Measurements from ENCODE around the gene CACNB2.

The CACNB2 gene

GRCh38 chr10:18140149-18140956, at the start of gene CACNB2:
TSS of gene CACNB2 (plus strand) at chr10:18140424.
- no peak for DNase-seq

- no peak for DNase-seq
These were observed 45.9 kb upstream of the CACNB2 start for GRCh38 chr10:18094332-18094731.

GRCh38 chr10:18094793-18095192, 45.4 kb upstream of the CACNB2 start:
- DNase-seq, result no peak

GRCh38 chr10:18097524-18097923, 42.7 kb upstream of the CACNB2 start:
- DNase-seq, result no peak

- no peak for DNase-seq
These were observed 42.0 kb upstream of the CACNB2 start for GRCh38 chr10:18098201-18098600.

- no peak for DNase-seq
These were observed 40.8 kb upstream of the CACNB2 start for GRCh38 chr10:18099415-18099814.

GRCh38 chr10:18100669-18101068, 39.6 kb upstream of the CACNB2 start:
- DNase-seq, result no peak

- DNase-seq, result no peak
These were observed 37.8 kb upstream of the CACNB2 start for GRCh38 chr10:18102404-18102803.

GRCh38 chr10:18104223-18104872, 35.9 kb upstream of the CACNB2 start:
- DNase-seq, result peak; percentile 31

GRCh38 chr10:18109341-18109870, 30.8 kb upstream of the CACNB2 start:
- no peak for DNase-seq

- DNase-seq, result no peak
These were observed 26.3 kb upstream of the CACNB2 start for GRCh38 chr10:18113881-18114280.

- no peak for DNase-seq
These were observed 22.9 kb upstream of the CACNB2 start for GRCh38 chr10:18117276-18117675.

- no peak for DNase-seq
These were observed 17.5 kb upstream of the CACNB2 start for GRCh38 chr10:18122753-18123152.

GRCh38 chr10:18133046-18133445, 7.2 kb upstream of the CACNB2 start:
- no peak for DNase-seq

- DNase-seq, result no peak
These were observed 5.7 kb upstream of the CACNB2 start for GRCh38 chr10:18134509-18134908.

- no peak for DNase-seq
These were observed 5.3 kb upstream of the CACNB2 start for GRCh38 chr10:18134921-18135320.

- no peak for DNase-seq
These were observed 4.0 kb upstream of the CACNB2 start for GRCh38 chr10:18136073-18136791.

- DNase-seq, result no peak
These were observed 3.1 kb upstream of the CACNB2 start for GRCh38 chr10:18137111-18137510.

- DNase-seq, result no peak
These were observed 977 bp downstream of the CACNB2 start for GRCh38 chr10:18140957-18141845.

- DNase-seq, result no peak
These were observed 1.9 kb downstream of the CACNB2 start for GRCh38 chr10:18142151-18142550.

GRCh38 chr10:18144396-18144795, 4.2 kb downstream of the CACNB2 start:
- no peak for DNase-seq

- DNase-seq, result no peak
These were observed 4.7 kb downstream of the CACNB2 start for GRCh38 chr10:18144928-18145327.

- no peak for DNase-seq
These were observed 5.4 kb downstream of the CACNB2 start for GRCh38 chr10:18145652-18146051.
